HTR-8/SVneo (cell line): ENCODE measurements around the gene TENM4.
A peak's percentile ranks its signal among the peaks of the same experiment; 100 is the strongest.

ENCODE experiments used
- DNase-seq: peaks from one replicate; pipeline ENCODE4 v3.0.0; 2011; ENCODE audit warnings: low spot score, mixed read lengths; ENCODE audit not compliant: insufficient read length
- FAIRE-seq: peaks from 2 replicates; lab custom pipeline; 2011; peaks lifted over from hg19 to GRCh38; lab: Jason Lieb, UNC

The TENM4 gene

GRCh38 chr11:78689101-78689500 lies 751.7 kb downstream of the TENM4 start:
- DNase-seq (no peak), FAIRE-seq (no peak)

DNA sequence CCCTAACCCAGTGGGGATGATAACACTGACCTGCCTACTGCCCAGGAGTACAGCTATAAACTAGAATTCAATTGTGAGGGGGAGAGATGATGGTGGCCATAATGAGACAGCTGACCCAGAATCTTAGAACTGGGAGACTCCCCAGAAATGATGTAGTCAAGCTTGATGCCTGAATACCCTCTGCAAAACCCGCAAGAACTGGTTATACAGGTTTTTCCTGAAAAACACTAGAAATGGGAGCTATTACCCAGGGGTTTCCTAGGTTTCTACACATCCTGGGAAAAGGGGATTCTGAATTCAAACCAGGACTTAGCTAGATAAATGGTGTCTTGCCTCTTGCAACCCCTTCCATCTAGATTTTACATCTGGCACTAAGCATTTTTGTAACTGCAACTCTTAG lies 752.4 kb downstream of the TENM4 start:
- FAIRE-seq, result no peak

DNA sequence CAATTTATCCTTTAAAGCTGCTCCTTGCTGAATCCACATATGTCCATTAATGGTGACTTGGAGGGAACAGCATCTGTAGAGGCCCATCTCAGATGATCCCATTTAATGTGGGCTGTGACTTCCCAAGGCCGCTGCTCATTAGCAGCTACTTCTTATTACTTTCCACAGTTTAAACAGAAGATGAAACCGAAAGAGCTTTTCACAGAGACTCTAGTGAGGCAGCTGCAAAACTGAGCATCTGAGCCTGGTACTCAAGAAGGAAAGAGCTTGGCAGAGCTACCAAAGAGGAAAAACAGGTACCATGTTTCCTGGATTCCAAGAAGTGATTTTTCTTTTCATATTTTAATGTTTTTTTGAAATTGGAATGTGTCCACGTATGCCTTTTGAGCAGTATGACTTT lies 755.7 kb downstream of the TENM4 start:
- DNase-seq (no peak), FAIRE-seq (no peak)

More for the DNA sequence above, 752.4 kb downstream of the TENM4 start:
- DNase-seq, result no peak

- FAIRE-seq (no peak), DNase-seq (no peak)
These were observed 756.5 kb downstream of the TENM4 start for GRCh38 chr11:78684377-78684776.

DNA sequence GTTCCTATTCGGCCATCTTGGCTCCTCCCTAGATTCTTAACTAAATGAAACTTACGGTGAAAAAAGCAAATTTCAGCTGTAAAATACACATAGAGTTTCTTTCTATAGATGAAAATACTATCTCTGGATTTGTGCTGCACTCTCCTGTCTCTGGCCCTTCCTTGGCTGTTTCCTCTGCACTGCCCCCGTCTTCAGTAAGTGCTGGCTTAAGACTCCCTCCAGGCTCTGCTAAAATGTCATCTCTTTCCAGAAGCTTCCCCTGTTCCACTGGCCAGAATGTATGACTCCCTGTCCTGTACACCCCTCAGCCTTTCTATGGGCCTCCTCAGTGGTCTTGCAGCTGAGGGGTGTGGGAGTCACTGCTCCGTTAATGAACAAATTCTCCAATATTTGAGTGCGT lies 757.1 kb downstream of the TENM4 start:
- DNase-seq, result no peak
- FAIRE-seq, result no peak

DNA sequence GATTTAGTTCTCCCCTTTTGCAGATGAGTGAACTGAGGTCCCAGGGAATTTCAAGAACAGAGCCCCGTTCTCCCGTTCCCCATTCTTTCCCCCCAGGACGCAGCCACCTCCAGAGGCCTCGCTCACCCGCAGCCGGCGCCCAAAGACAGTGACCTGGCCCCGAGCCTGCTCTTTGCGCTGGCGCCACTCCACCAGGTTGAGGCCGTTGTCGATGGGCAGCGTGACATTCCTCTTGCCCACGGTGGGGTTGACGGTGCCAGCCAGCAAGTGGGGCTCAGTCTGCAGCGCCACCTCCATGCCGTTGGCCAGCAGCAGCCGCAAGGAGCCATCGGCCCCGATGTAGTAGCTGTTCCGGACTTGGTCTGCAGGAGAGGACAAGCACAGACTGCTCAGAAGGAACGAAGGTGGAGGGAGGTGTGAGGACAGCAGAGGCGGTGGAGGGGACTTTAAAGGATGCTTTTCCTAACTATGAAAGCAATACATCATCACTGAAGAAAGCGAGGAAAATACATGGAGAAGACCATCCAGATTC lies 764.7 kb downstream of the TENM4 start:
- DNase-seq (no peak), FAIRE-seq (no peak)

GRCh38 chr11:78672850-78673620 lies 767.8 kb downstream of the TENM4 start:
- no peak for FAIRE-seq
- no peak for DNase-seq

DNA sequence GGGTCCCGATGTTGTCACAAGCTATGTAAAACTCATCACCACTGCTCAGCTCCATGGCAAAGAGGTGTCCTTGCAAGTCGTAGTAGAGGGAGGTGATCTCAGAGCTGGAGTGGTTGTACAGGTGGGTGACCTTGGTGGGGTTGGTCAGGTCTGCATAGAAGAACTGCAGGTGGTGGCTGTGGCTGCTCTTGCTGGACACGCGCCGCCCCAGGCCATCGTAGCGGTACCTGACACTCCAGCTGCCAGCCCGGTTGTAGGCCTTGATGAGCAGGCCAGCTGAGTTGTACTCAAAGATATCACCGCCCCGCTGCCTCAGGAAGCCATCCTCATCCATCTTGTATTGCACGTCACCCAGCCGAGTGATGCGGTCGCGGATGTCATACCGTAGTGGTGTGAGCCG lies 771.6 kb downstream of the TENM4 start:
- FAIRE-seq (no peak), DNase-seq (no peak)

DNA sequence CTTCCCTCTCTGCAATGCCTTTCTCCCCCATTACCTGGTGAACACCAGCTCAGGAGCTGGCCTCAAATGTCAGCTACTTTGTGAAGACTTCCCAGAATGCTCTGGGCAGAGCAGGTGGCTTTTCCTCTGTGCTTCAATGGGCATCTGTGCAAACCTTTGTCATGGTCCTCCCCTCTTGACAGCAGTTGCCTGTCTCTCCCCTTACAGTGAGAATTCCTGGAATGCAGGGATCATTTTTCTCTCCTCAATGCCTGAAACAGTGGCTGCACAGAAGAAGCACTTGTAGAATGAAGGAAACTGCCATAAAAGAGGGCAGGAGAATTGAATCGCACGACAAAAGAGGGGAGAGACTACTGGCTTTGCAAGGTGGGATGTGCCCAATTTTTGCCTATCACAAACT lies 773.4 kb downstream of the TENM4 start:
- no peak for DNase-seq
- FAIRE-seq, result no peak

DNA sequence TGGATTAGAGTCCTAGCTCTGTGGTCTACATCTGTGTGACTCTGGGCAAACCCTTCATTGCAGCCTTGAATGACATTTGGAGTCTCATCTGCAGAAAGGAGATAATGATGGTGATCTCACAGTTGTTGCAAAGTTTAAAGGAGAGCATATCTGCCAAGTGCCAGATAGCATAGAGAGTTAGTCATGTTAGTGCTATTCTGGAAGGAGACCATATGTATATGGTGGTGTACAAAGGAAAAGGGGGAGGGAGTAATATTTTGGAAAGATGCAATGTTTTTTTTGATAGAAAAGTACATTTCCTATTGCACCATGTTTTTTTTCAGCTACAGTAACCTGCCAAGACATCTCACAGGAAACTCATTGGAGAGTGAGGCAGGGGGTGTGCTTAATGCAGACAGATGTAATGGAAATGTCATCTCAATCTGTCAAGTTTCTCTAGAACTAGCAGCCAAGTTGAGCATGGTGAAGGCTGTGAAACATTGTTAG lies 774.1 kb downstream of the TENM4 start:
- no peak for DNase-seq
- no peak for FAIRE-seq

DNA sequence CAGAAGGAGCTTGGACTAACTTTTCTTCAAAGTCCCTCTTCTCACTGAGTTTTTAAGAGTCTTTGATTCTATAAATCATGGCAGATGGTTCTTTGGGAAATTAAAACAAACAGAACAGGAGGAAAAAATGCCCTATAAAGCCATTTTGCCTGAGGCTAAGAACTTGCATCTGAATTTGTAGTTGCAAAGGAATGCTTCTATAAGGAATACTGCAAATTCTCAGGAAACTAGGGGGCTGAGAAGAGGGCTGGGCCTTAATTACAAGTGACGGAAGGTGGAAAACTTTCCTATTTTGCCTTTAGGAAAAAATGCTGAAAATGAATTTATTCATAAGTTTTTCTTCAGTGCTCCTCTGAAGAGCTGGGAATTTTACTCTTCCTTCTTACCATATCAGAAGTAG lies 776.2 kb downstream of the TENM4 start:
- peak; percentile 19 for DNase-seq
- FAIRE-seq, result no peak

GRCh38 chr11:78662811-78663210 lies 778.0 kb downstream of the TENM4 start:
- DNase-seq (no peak), FAIRE-seq (no peak)

GRCh38 chr11:78660471-78660870 lies 780.4 kb downstream of the TENM4 start:
- DNase-seq (no peak), FAIRE-seq (no peak)

- FAIRE-seq, result no peak
- no peak for DNase-seq
These were observed 781.2 kb downstream of the TENM4 start for GRCh38 chr11:78659326-78660270.

GRCh38 chr11:78657968-78658839 lies 782.6 kb downstream of the TENM4 start:
- no peak for FAIRE-seq
- DNase-seq, result no peak

DNA sequence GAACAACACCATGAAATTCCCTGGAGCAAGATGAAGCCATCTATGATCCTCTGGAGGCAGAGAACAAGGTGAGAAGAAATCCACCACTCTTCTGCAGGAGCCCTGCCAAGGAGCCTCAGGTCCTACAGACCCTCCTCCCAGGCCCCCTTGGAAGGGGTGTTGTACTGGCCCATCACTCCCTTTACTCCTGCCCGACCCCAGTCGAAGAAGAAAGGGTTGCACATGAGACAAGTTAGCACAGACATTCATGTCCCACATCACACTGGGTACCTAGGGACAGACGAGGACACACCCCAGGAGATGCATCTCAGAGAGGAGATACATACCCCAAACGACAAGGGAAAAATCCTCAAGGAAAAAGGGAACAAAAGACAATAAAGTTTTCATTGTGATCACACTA lies 783.4 kb downstream of the TENM4 start:
- DNase-seq, result no peak
- FAIRE-seq, result no peak

GRCh38 chr11:78656984-78657383 lies 783.8 kb downstream of the TENM4 start:
- DNase-seq (no peak), FAIRE-seq (no peak)

GRCh38 chr11:78656327-78656726 lies 784.5 kb downstream of the TENM4 start:
- FAIRE-seq, result no peak

GRCh38 chr11:78655561-78655960 lies 785.3 kb downstream of the TENM4 start:
- DNase-seq (no peak), FAIRE-seq (no peak)

More at GRCh38 chr11:78656327-78656726, 784.5 kb downstream of the TENM4 start:
- no peak for DNase-seq

DNA sequence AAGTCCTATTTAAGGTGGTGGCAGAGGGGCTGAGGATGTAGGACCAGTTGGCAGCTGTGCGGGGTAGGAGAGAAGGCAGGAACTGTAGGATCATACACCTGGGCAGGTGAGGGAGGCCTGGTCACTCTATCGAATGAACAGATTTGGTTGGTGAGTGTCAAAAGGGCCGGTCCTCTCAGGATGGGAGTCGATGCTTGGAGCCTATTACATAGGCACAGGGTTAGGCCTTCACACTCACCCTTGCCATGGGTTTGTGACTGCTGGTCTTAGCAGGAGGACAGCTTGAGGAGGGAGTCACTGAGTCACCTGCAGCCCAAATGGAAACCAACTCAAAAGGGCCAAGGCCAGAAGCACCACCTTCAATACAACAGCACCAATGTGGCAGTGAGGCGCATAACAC lies 786.0 kb downstream of the TENM4 start:
- FAIRE-seq (no peak), DNase-seq (no peak)
